Common myeloid progenitor, CD34-positive (primary cell): Measurements from ENCODE around the gene NME5.

ENCODE experiments used
- CTCF ChIA-PET: fragments of 350-600 bp; sonication (Branson Sonifier 250); formaldehyde crosslinking; loops from one replicate; lab custom pipeline; 2021; ENCODE audit warnings: antibody characterized with exemption; lab: Charles Lee
- POLR2A ChIA-PET: fragments of 350-600 bp; sonication (Branson Sonifier 250); formaldehyde crosslinking; loops from one replicate; lab custom pipeline; 2021; ENCODE audit warnings: antibody characterized with exemption; lab: Charles Lee
- DNase-seq, 3 donors: peaks; one replicate each; pipeline versions ENCODE4 v3.0.0 to v3.0.0-alpha.2; 2013
- H3K27ac ChIP-seq, 2 experiments: 1 replicate in 1 of 2; 2 replicates in 1 of 2; pipeline ENCODE4 v1.7.0; 2013; ENCODE audit warnings: inconsistent platforms in 2 of 2, low read length in 2 of 2, mild to moderate bottlenecking in 2 of 2, low read depth in 1 of 2, moderate library complexity in 1 of 2; ENCODE audit not compliant: severe bottlenecking in 2 of 2, insufficient read depth in 1 of 2, poor library complexity in 1 of 2
- H3K27me3 ChIP-seq, 5 experiments: replicated peaks in 2 of 5; 1 replicate in 3 of 5; 2 replicates in 2 of 5; pipeline versions ENCODE4 v1.6.1 to v1.7.0; 2013; ENCODE audit warnings: low read length in 4 of 5, mild to moderate bottlenecking in 2 of 5, moderate library complexity in 2 of 5, inconsistent platforms in 1 of 5; ENCODE audit not compliant: insufficient read depth in 5 of 5, control insufficient read depth in 4 of 5
- H3K36me3 ChIP-seq, 4 experiments: 1 replicate in 2 of 4; 2 replicates in 2 of 4; pipeline versions ENCODE4 v1.6.1 to v1.7.0; 2013; ENCODE audit warnings: low read length in 3 of 4, control low read depth in 1 of 4, mild to moderate bottlenecking in 1 of 4; ENCODE audit not compliant: control insufficient read depth in 4 of 4, insufficient read depth in 4 of 4
- H3K4me1 ChIP-seq, 4 experiments: 1 replicate in 3 of 4; 2 replicates in 1 of 4; pipeline versions ENCODE4 v1.6.1 to v1.7.1; 2013; ENCODE audit warnings: low read length in 3 of 4, mild to moderate bottlenecking in 3 of 4, control low read depth in 1 of 4, inconsistent platforms in 1 of 4, moderate library complexity in 1 of 4; ENCODE audit not compliant: control insufficient read depth in 4 of 4, insufficient read depth in 4 of 4; ENCODE audit errors: control extremely low read depth in 1 of 4
- H3K4me3 ChIP-seq, 7 experiments: 1 replicate in 4 of 7; 2 replicates in 3 of 7; pipeline versions ENCODE4 v1.5.1 to v1.7.0; 2013; ENCODE audit warnings: mild to moderate bottlenecking in 7 of 7, low read length in 6 of 7, moderate library complexity in 6 of 7, inconsistent platforms in 2 of 7, low read depth in 2 of 7, control low read depth in 1 of 7; ENCODE audit not compliant: insufficient read depth in 4 of 7, control insufficient read depth in 1 of 7; ENCODE audit errors: extremely low read depth in 1 of 7
- H3K9me3 ChIP-seq, 5 experiments: 1 replicate in 4 of 5; 2 replicates in 1 of 5; pipeline versions ENCODE4 v1.6.1 to v1.7.1; 2013; ENCODE audit warnings: low read length in 4 of 5, mild to moderate bottlenecking in 2 of 5, inconsistent platforms in 1 of 5, low read depth in 1 of 5, moderate library complexity in 1 of 5; ENCODE audit not compliant: control insufficient read depth in 4 of 5, insufficient read depth in 2 of 5; ENCODE audit errors: control extremely low read depth in 1 of 5
- WGBS: methylation state at CpG from one replicate; pipeline ENCODE4 v1.1.5; 2013; ENCODE audit not compliant: insufficient coverage; 5-methylcytosine and 5-hydroxymethylcytosine counted together

Gene NME5

GRCh38 chr5:138111937-138112336, 27.3 kb downstream of the NME5 start:
- H3K9me3 ChIP-seq: no peaks in the 10 kb centered on the region
- no CpG with 5 or more reads among the region's 1 CpG for WGBS
- ChIA-PET POLR2A (no interaction called here), CTCF (interaction anchor here (0.7 to 2.9 kb wide), 5 partner anchors 16 to 76 kb away, joined by 3 to 13 read pairs (median 4); no protein-coding TSS in a partner anchor)
- no peaks in the 10 kb centered on the region for H3K36me3 ChIP-seq
- H3K4me3 ChIP-seq: no peak overlapping the region
- peaks cover 0 to 4% (median 0%) of the 10 kb centered on the region in 5 experiments for H3K27me3 ChIP-seq
- no peaks in the 10 kb centered on the region for H3K4me1 ChIP-seq
- no peak for DNase-seq
- H3K27ac ChIP-seq: no peak overlapping the region

GRCh38 chr5:138111181-138111580, 28.0 kb downstream of the NME5 start:
- Histone ChIP-seq H3K4me3 (no peak overlapping the region), H3K27ac (no peak overlapping the region), H3K27me3 (peaks cover 0 to 4% (median 0%) of the 10 kb centered on the region in 5 experiments), H3K9me3 (no peaks in the 10 kb centered on the region), H3K36me3 (no peaks in the 10 kb centered on the region), H3K4me1 (no peaks in the 10 kb centered on the region)
- 92% methylated on average over 4 of the region's 4 CpGs for WGBS
- no peak for DNase-seq
- ChIA-PET CTCF (interaction anchor here (0.7 to 2.9 kb wide), 4 partner anchors 17 to 75 kb away, joined by 3 to 13 read pairs (median 4); no protein-coding TSS in a partner anchor), POLR2A (no interaction called here)

GRCh38 chr5:138110266-138110963, 28.8 kb downstream of the NME5 start:
- Histone ChIP-seq H3K27me3 (peaks cover 0 to 4% (median 0%) of the 10 kb centered on the region in 5 experiments), H3K4me1 (no peaks in the 10 kb centered on the region), H3K4me3 (no peak overlapping the region), H3K36me3 (no peaks in the 10 kb centered on the region), H3K27ac (no peak overlapping the region), H3K9me3 (no peaks in the 10 kb centered on the region)
- CTCF ChIA-PET: interaction anchor here (1.1 to 2.9 kb wide), 4 partner anchors 11 to 68 kb away, joined by 4 to 13 read pairs (median 6); no protein-coding TSS in a partner anchor
- DNase-seq: no peak
- POLR2A ChIA-PET: no interaction called here
- no CpG with 5 or more reads among the region's 4 CpGs for WGBS

GRCh38 chr5:138109463-138110265, 29.6 kb downstream of the NME5 start:
- no CpG with 5 or more reads among the region's 1 CpG for WGBS
- POLR2A ChIA-PET: no interaction called here

GRCh38 chr5:138107213-138107612, 32.0 kb downstream of the NME5 start:
- POLR2A ChIA-PET: no interaction called here
- Histone ChIP-seq H3K9me3 (no peaks in the 10 kb centered on the region), H3K36me3 (no peaks in the 10 kb centered on the region), H3K4me1 (no peaks in the 10 kb centered on the region), H3K4me3 (no peak overlapping the region), H3K27ac (no peak overlapping the region), H3K27me3 (peaks cover 0 to 4% (median 0%) of the 10 kb centered on the region in 5 experiments)
- no peak for DNase-seq
- CTCF ChIA-PET: interaction anchor here (0.6 to 1.3 kb wide), 6 partner anchors 11 to 188 kb away, joined by 3 to 4 read pairs (median 3); no protein-coding TSS in a partner anchor
- WGBS: no CpG with 5 or more reads among the region's 1 CpG

More at GRCh38 chr5:138109463-138110265, 29.6 kb downstream of the NME5 start:
- no peaks in the 10 kb centered on the region for H3K36me3 ChIP-seq
- H3K27me3 ChIP-seq: peaks cover 0 to 4% (median 0%) of the 10 kb centered on the region in 5 experiments
- H3K4me1 ChIP-seq: no peaks in the 10 kb centered on the region
- no peaks in the 10 kb centered on the region for H3K9me3 ChIP-seq
- H3K4me3 ChIP-seq: no peak overlapping the region
- CTCF ChIA-PET: interaction anchor here (0.7 to 2.9 kb wide), 7 partner anchors 10 to 67 kb away, joined by 3 to 13 read pairs (median 4); no protein-coding TSS in a partner anchor
- H3K27ac ChIP-seq: no peak overlapping the region
- DNase-seq: peak in 1 of 3 donors; percentile 40

- 100% methylated on average over 3 of the region's 6 CpGs for WGBS
- Histone ChIP-seq H3K4me3 (no peak overlapping the region), H3K27ac (no peak overlapping the region), H3K27me3 (peaks cover 0 to 4% (median 0%) of the 10 kb centered on the region in 5 experiments), H3K36me3 (no peaks in the 10 kb centered on the region), H3K4me1 (no peaks in the 10 kb centered on the region), H3K9me3 (no peaks in the 10 kb centered on the region)
- ChIA-PET POLR2A (no interaction called here), CTCF (no interaction called here)
- DNase-seq: no peak
Observed at GRCh38 chr5:138105709-138106108, 33.5 kb downstream of the NME5 start.
